B cell (primary cell): ENCODE data around the gene C1QL1. TPM values are rescaled to one million over a fixed set of nuclear protein-coding genes. Genes with fewer than 3 reads are reported as not detected.

Experiments used
- ATAC-seq: fragments of 200-7000 bp; cut with Tn5 transposase; one replicate; pipeline ENCODE4 v1.10.0; 2021; ENCODE audit warnings: low read depth, mild to moderate bottlenecking, moderate number of reproducible peaks, moderate library complexity
- CTCF ChIA-PET: fragments of 350-600 bp; sonication (Branson Sonifier 250); formaldehyde crosslinking; loops from one replicate; lab custom pipeline; 2021; ENCODE audit warnings: antibody characterized with exemption, inconsistent platforms; lab: Charles Lee
- POLR2A ChIA-PET: fragments of 350-600 bp; sonication (Branson Sonifier 250); formaldehyde crosslinking; loops from one replicate; lab custom pipeline; 2021; ENCODE audit warnings: antibody characterized with exemption; lab: Charles Lee
- DNase-seq: peaks from one replicate; pipeline ENCODE4 v3.0.0; 2013
- H2AFZ ChIP-seq: 2 replicates; pipeline ENCODE4 v1.6.1; 2012; ENCODE audit warnings: mild to moderate bottlenecking, low read depth, low read length; ENCODE audit not compliant: insufficient read depth, poor library complexity, severe bottlenecking
- H3K27ac ChIP-seq, 2 donors: 1 replicate in 1 of 2; 2 replicates in 1 of 2; pipeline ENCODE4 v1.5.1; 2012 to 2013; ENCODE audit warnings: low read length in 2 of 2, mild to moderate bottlenecking in 2 of 2, moderate library complexity in 1 of 2
- H3K27me3 ChIP-seq, 4 experiments: fragments of 200-600 bp in 1 of 4; sonication (generic) in 1 of 4; replicated peaks in 1 of 4; 1 replicate in 2 of 4; 2 replicates in 2 of 4; pipeline versions ENCODE4 v1.6.1 to v1.7.0; 2013 to 2016; ENCODE audit warnings: low read length in 3 of 4, mild to moderate bottlenecking in 2 of 4, mixed read lengths in 1 of 4, moderate library complexity in 1 of 4; ENCODE audit not compliant: insufficient read depth in 4 of 4, control insufficient read depth in 3 of 4; ENCODE audit errors: control extremely low read depth in 1 of 4
- H3K36me3 ChIP-seq, 2 experiments: replicated peaks in 1 of 2; 1 replicate in 1 of 2; 2 replicates in 1 of 2; pipeline versions ENCODE4 v1.6.1 to v1.7.1; 2013; ENCODE audit warnings: low read length in 1 of 2; ENCODE audit not compliant: insufficient read depth in 2 of 2, control insufficient read depth in 1 of 2; ENCODE audit errors: control extremely low read depth in 1 of 2, extremely low read depth in 1 of 2
- H3K4me1 ChIP-seq, 2 donors: fragments of 200-600 bp in 1 of 2; sonication (generic) in 1 of 2; 1 replicate in 1 of 2; 2 replicates in 1 of 2; pipeline versions ENCODE4 v1.5.1 to v1.6.1; 2013 to 2017; ENCODE audit warnings: low read length in 2 of 2; ENCODE audit not compliant: control insufficient read depth in 2 of 2, insufficient read depth in 2 of 2
- H3K4me2 ChIP-seq: replicated peaks from 2 replicates; pipeline ENCODE3; 2012; ENCODE audit warnings: mild to moderate bottlenecking, low read depth, low read length; ENCODE audit not compliant: poor library complexity, severe bottlenecking
- H3K4me3 ChIP-seq, 5 experiments: fragments of 200-600 bp in 1 of 5; sonication (generic) in 1 of 5; 1 replicate in 3 of 5; 2 replicates in 2 of 5; pipeline versions ENCODE4 v1.5.1 to v1.7.0; 2011 to 2016; ENCODE audit warnings: low read length in 4 of 5, mild to moderate bottlenecking in 4 of 5, low read depth in 2 of 5, control low read depth in 1 of 5, moderate library complexity in 1 of 5; ENCODE audit not compliant: insufficient read depth in 1 of 5; ENCODE audit errors: control extremely low read depth in 1 of 5, extremely low read depth in 1 of 5
- H3K79me2 ChIP-seq: fragments of 200-600 bp; sonication (generic); one replicate; pipeline ENCODE4 v1.6.0; 2016; ENCODE audit warnings: low read length; ENCODE audit not compliant: control insufficient read depth, insufficient read depth
- H3K9ac ChIP-seq: fragments of 200-600 bp; sonication (generic); 2 replicates; pipeline ENCODE4 v1.6.1; 2017; ENCODE audit warnings: mild to moderate bottlenecking, low read length, moderate library complexity
- H3K9me3 ChIP-seq, 3 donors: one replicate each; pipeline versions ENCODE4 v1.6.1 to v1.7.1; 2013; ENCODE audit warnings: low read length in 2 of 3; ENCODE audit not compliant: control insufficient read depth in 2 of 3, insufficient read depth in 1 of 3; ENCODE audit errors: control extremely low read depth in 1 of 3
- H4K20me1 ChIP-seq: 2 replicates; pipeline ENCODE4 v1.6.0; 2012; ENCODE audit warnings: mild to moderate bottlenecking, low read length; ENCODE audit not compliant: insufficient read depth, control insufficient read depth, poor library complexity, severe bottlenecking
- H3K27ac Mint-ChIP-seq: one replicate; pipeline ENCODE4 v1.8.0; 2021; ENCODE audit warnings: mixed read lengths
- H3K27me3 Mint-ChIP-seq: one replicate; pipeline ENCODE4 v1.8.0; 2021; ENCODE audit warnings: mixed read lengths
- H3K4me1 Mint-ChIP-seq: one replicate; pipeline ENCODE4 v1.8.0; 2021; ENCODE audit warnings: mixed read lengths
- H3K4me3 Mint-ChIP-seq: one replicate; pipeline ENCODE4 v1.8.0; 2021; ENCODE audit warnings: mixed read lengths
- H3K9me3 Mint-ChIP-seq: one replicate; pipeline ENCODE4 v1.8.0; 2022; ENCODE audit warnings: mixed read lengths; ENCODE audit not compliant: insufficient read depth
- EZH2 ChIP-seq: IDR thresholded peaks from 2 replicates; pipeline ENCODE4 v1.6.1; 2012; ENCODE audit warnings: borderline replicate concordance, low read depth, mild to moderate bottlenecking, moderate library complexity, low read length; ENCODE audit not compliant: insufficient read depth, poor library complexity, severe bottlenecking
- WGBS: methylation state at CpG from one replicate; pipeline ENCODE4 v1.1.5; 2013; ENCODE audit warnings: missing lambda C conversion rate; ENCODE audit not compliant: insufficient coverage; 5-methylcytosine and 5-hydroxymethylcytosine counted together
- intact Hi-C: fragments of 100-400 bp; cut with micrococcal nuclease; formaldehyde crosslinking; loops from one replicate; pipeline ENCODE4 v1.10.0; 2022
- polyA plus RNA-seq: library from polyadenylated mRNA; depleted of rRNA; stranded (reverse); fragments of >200 nt; gene quantifications from 2 replicates; pipeline ENCODE4 v1.2.3, GENCODE V29; 2012
- total RNA-seq, 2 donors: library from RNA; stranded (reverse); fragments of 120-200 nt in 1 of 2; gene quantifications; 1 replicate in 1 of 2; 2 replicates in 1 of 2; pipeline versions ENCODE4 v1.2.3 to v1.2.4, GENCODE V29; 2013 to 2022
- TF ChIP-seq, protein P1 (sequence below): fragments of 200-600 bp; IDR thresholded peaks from one replicate; pipeline ENCODE4 v1.8.0; 2022; ENCODE audit warnings: antibody characterized with exemption, mild to moderate bottlenecking

Gene C1QL1
- total and polyA plus RNA-seq, 2 donors (not counting 1 experiment from before 2014, with no cell fraction given), result not detected

DNA sequence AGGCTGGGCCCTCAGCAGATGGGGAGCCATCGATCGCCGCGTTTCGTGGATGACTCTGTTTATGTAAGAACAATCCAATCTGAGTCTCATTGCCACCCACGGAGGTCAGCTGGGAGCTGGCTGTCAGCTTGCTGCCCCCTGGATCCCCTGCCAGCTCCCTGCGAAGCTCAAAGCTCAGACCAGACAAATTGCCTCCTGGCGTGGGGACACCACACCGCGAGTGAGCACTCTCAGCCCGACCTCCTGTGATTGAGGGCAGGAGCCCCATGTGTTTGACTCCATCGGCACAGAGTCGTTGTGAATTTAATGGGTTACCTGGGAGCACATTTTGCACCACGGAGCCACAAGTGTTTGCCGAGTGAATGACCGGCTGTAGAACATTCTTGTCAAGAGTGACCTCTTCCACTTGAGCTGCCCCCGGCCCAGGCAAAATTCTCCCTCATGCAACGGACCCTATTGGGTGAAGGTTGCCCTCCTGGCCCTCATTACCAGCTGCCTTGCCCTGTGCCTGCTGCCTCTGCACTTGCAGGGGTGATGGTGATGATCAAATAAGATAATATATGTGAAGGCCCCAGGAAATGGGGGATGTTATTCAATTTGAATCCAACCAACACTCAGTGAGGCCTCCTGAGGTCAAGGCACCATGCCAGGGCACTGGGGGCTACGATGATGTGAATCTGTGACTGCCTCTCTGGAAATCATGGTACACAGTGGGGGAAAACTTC, 45.2 kb downstream of the C1QL1 start:
- H4K20me1 ChIP-seq, result no peaks in the 10 kb centered on the region
- Mint-ChIP-seq H3K9me3 (no peaks in the 10 kb centered on the region), H3K4me3 (no peak overlapping the region), H3K27me3 (peaks cover 8% of the 10 kb centered on the region), H3K27ac (no peak overlapping the region), H3K4me1 (peaks cover 12% of the 10 kb centered on the region)
- TF ChIP-seq EZH2, result no peak
- POLR2A ChIA-PET, result no interaction called here
- H3K27ac ChIP-seq, result no peak overlapping the region
- 88% methylated on average over 17 of the region's 19 CpGs for WGBS
- CTCF ChIA-PET, result interaction anchor here (1.0 to 6.0 kb wide), 3 partner anchors 13 to 176 kb away, joined by 3 to 95 read pairs (median 62); no protein-coding TSS in a partner anchor
- peaks cover 0 to 24% (median 6%) of the 10 kb centered on the region in 4 experiments for H3K27me3 ChIP-seq
- ATAC-seq (no peak), DNase-seq (no peak)
- H3K9ac ChIP-seq, result no peak overlapping the region
- H3K36me3 ChIP-seq, result no peaks in the 10 kb centered on the region
- H3K4me1 ChIP-seq, result peaks cover 10 to 13% of the 10 kb centered on the region in 2 donors
- no peak overlapping the region for H3K4me3 ChIP-seq
- no peak overlapping the region for H3K4me2 ChIP-seq
- no peaks in the 10 kb centered on the region for H3K9me3 ChIP-seq
- H3K79me2 ChIP-seq, result no peaks in the 10 kb centered on the region
- no peak overlapping the region for H2AFZ ChIP-seq
- intact Hi-C loops, result no loop called here

DNA sequence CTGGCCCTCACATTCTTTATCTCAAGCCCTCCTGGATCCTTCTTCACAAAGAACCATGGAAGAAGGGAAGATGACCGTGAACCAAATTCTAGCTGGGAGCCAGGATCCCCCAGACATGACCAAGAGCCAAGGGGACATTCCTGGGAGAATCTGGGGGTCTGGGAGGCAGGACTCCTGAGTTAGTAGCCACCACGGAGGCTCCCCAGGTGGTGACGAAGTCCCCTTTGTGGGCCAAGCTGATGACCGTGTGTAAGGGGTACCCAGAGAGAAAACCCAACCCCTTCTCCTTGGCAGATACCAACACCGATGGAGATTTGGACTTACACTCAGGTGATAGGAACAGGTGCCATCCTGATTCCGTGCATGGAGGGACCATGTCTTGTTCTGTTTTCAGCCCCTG, 46.0 kb downstream of the C1QL1 start:
- Mint-ChIP-seq H3K27me3 (peaks cover 8% of the 10 kb centered on the region), H3K27ac (no peak overlapping the region), H3K4me1 (peaks cover 12% of the 10 kb centered on the region), H3K4me3 (no peak overlapping the region), H3K9me3 (no peaks in the 10 kb centered on the region)
- Histone ChIP-seq H3K9me3 (no peaks in the 10 kb centered on the region), H2AFZ (no peak overlapping the region), H3K79me2 (no peaks in the 10 kb centered on the region), H3K36me3 (no peaks in the 10 kb centered on the region), H3K9ac (no peak overlapping the region), H4K20me1 (no peaks in the 10 kb centered on the region), H3K27ac (no peak overlapping the region), H3K4me1 (peaks cover 10 to 13% of the 10 kb centered on the region in 2 donors), H3K4me3 (no peak overlapping the region), H3K4me2 (no peak overlapping the region), H3K27me3 (peaks cover 0 to 24% (median 6%) of the 10 kb centered on the region in 4 experiments)
- CTCF ChIA-PET, result interaction anchor here (1.0 to 6.0 kb wide), 4 partner anchors 12 to 275 kb away, joined by 3 to 95 read pairs (median 42); no protein-coding TSS in a partner anchor
- DNase-seq (no peak), ATAC-seq (no peak)
- WGBS, result 95% methylated on average over 5 of the region's 6 CpGs
- intact Hi-C loops, result no loop called here
- POLR2A ChIA-PET, result no interaction called here
- TF ChIP-seq, protein P1, sequence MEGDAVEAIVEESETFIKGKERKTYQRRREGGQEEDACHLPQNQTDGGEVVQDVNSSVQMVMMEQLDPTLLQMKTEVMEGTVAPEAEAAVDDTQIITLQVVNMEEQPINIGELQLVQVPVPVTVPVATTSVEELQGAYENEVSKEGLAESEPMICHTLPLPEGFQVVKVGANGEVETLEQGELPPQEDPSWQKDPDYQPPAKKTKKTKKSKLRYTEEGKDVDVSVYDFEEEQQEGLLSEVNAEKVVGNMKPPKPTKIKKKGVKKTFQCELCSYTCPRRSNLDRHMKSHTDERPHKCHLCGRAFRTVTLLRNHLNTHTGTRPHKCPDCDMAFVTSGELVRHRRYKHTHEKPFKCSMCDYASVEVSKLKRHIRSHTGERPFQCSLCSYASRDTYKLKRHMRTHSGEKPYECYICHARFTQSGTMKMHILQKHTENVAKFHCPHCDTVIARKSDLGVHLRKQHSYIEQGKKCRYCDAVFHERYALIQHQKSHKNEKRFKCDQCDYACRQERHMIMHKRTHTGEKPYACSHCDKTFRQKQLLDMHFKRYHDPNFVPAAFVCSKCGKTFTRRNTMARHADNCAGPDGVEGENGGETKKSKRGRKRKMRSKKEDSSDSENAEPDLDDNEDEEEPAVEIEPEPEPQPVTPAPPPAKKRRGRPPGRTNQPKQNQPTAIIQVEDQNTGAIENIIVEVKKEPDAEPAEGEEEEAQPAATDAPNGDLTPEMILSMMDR, result no peak
- TF ChIP-seq EZH2, result no peak
